ENCODE data around the gene SLBP. TPM values are rescaled to one million over a fixed set of nuclear protein-coding genes. Genes with fewer than 3 reads are reported as not detected.

SLBP gene
- total and polyA plus RNA-seq, 2 experiments from 2014 or later, result 39.9 to 62.0 TPM

DNA sequence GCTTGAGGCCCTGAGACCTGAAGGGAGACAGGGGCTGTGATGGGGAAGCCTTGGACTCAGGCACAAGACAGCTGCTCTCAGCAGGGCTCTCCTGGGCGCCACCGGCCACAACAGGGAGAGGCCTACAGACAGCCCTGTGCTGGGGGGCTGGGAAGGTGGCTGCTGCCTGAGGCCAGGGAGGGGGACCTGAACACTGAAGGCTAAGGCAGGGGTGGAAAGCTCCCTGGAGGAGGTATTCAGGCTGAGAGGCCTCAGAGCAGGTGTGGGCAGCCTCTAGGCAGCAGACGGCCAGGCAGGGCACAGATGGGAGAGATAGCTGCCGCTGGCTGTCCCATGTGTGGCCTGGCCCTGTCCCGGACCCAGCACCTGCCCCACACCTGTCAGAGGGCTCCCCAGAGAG lies 42.2 kb upstream of the SLBP start:
- H3K27me3 ChIP-seq, result no peaks in the 10 kb centered on the region
- DNase-seq (ENCODE audit: low read depth in 1 of 2, low spot score in 1 of 2), result no peak
- H3K4me3 ChIP-seq, result no peak overlapping the region
- no peaks in the 10 kb centered on the region for H3K36me3 ChIP-seq
- no peaks in the 10 kb centered on the region for H3K9me3 ChIP-seq (ENCODE audit: low read depth)
- peaks cover 11% of the 10 kb centered on the region for H3K4me1 ChIP-seq (ENCODE audit: low read depth)
- H3K27ac ChIP-seq, result peak overlapping the region; percentile 64
- no peak for TF ChIP-seq CTCF (IDR thresholded peaks at IDR 0.05; ENCODE audit: low read depth, low read length)

GRCh38 chr4:1753697-1754311 lies 41.7 kb upstream of the SLBP start:
- peak overlapping the region; percentile 64 for H3K27ac ChIP-seq
- no peak overlapping the region for H3K4me3 ChIP-seq
- peaks cover 11% of the 10 kb centered on the region for H3K4me1 ChIP-seq (ENCODE audit: low read depth)
- no peaks in the 10 kb centered on the region for H3K27me3 ChIP-seq
- H3K9me3 ChIP-seq (ENCODE audit: low read depth), result no peaks in the 10 kb centered on the region
- no peak for TF ChIP-seq CTCF (IDR thresholded peaks at IDR 0.05; ENCODE audit: low read depth, low read length)
- no peak for DNase-seq (ENCODE audit: low read depth in 1 of 2, low spot score in 1 of 2)
- H3K36me3 ChIP-seq, result no peaks in the 10 kb centered on the region

- no peak for DNase-seq (ENCODE audit: low read depth in 1 of 2, low spot score in 1 of 2)
- H3K27ac ChIP-seq, result no peak overlapping the region
- no peak overlapping the region for H3K4me3 ChIP-seq
- H3K9me3 ChIP-seq (ENCODE audit: low read depth), result no peaks in the 10 kb centered on the region
- peaks cover 11% of the 10 kb centered on the region for H3K4me1 ChIP-seq (ENCODE audit: low read depth)
- no peaks in the 10 kb centered on the region for H3K27me3 ChIP-seq
- TF ChIP-seq CTCF (IDR thresholded peaks at IDR 0.05; ENCODE audit: low read depth, low read length), result no peak
- no peaks in the 10 kb centered on the region for H3K36me3 ChIP-seq
Observed at GRCh38 chr4:1753294-1753696, 41.2 kb upstream of the SLBP start.

DNA sequence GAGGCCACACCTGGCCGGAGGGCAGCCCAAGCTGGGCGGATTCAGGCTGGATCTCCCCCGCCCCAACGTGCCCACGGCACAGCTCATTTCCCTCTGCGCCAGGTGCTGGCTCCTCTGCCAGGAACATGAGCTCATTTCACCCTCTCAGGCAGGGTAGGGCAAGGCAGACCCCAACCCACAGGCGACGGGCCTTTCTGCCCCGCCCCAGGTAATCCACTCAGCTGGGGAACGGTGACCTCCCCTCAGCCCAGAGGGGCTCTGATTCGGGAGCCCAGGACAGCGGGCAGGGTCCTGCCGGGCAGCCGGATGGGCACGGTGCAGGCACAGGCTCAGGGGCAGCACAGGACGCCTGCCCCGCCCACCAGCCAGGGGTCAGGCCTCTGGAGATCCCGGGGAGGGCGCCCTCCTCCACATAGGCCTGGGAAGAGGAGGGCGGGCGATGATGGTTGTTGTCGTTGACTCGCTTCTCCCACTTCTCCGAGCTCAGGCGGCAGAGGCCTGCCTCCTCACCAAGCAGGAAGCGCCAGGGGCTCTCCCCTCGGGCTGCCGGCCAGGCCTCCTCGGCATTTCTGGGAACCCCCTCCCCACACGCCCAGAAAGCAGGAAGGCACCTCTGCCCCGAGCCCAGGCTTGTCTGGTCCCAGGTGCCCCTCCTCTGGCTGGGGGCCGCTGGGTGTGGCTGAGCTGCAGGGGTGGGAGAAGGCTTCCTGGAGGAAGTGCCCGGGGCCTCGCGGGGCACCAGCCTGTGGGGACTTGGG lies 40.3 kb upstream of the SLBP start:
- Histone ChIP-seq H3K27me3 (no peaks in the 10 kb centered on the region), H3K4me3 (no peak overlapping the region), H3K27ac (no peak overlapping the region), H3K4me1 (ENCODE audit: low read depth) (peaks cover 11% of the 10 kb centered on the region), H3K36me3 (no peaks in the 10 kb centered on the region), H3K9me3 (ENCODE audit: low read depth) (no peaks in the 10 kb centered on the region)
- DNase-seq (ENCODE audit: low read depth in 1 of 2, low spot score in 1 of 2), result peak; percentile 32 to 44
- TF ChIP-seq CTCF (IDR thresholded peaks at IDR 0.05; ENCODE audit: low read depth, low read length), result no peak

DNA sequence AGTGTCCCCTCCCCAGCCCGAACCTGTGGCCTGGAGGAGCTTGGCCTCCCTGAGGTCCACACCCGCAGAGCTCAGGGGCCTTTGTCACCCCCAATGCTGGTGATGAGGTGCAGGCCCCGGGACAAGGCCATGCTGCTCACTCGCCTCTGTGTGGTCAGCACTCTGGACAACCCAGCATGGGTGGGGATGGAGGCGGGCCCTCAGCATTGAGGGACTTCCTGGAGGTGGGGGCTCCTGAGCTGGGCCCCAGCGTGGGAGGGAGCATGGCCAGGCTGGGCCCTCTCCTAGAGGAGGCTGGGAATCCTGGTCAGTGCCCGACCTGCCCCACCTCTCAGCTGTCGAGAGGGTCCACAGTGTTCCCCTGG lies 39.8 kb upstream of the SLBP start:
- H3K4me1 ChIP-seq (ENCODE audit: low read depth), result peaks cover 11% of the 10 kb centered on the region
- no peak overlapping the region for H3K4me3 ChIP-seq
- no peak overlapping the region for H3K27ac ChIP-seq
- TF ChIP-seq CTCF (IDR thresholded peaks at IDR 0.05; ENCODE audit: low read depth, low read length), result no peak
- DNase-seq (ENCODE audit: low read depth in 1 of 2, low spot score in 1 of 2), result no peak
- H3K36me3 ChIP-seq, result no peaks in the 10 kb centered on the region
- no peaks in the 10 kb centered on the region for H3K9me3 ChIP-seq (ENCODE audit: low read depth)
- no peaks in the 10 kb centered on the region for H3K27me3 ChIP-seq
